GM12878 (cell line): Measurements from ENCODE around the gene COL5A1. TPM values are rescaled to one million over a fixed set of nuclear protein-coding genes. Genes with fewer than 3 reads are reported as not detected.

Experiments used
- ATAC-seq: fragments of 200-7000 bp; cut with Tn5 transposase; 3 replicates; pipeline ENCODE4 v1.9.1; 2020; ENCODE audit warnings: mild to moderate bottlenecking, moderate library complexity
- BruUV-seq: library from RNA; stranded (reverse); fragments of 400-500 nt; replicated peaks from 2 replicates; lab custom pipeline; 2021; lab: Mats Ljungman, UMichigan
- CTCF ChIA-PET: fragments of 300-600 bp; sonication (Branson Sonifier 250); formaldehyde crosslinking; extraction: SDS; loops from one replicate; lab custom pipeline; 2021; ENCODE audit warnings: inconsistent platforms; lab: Yijun Ruan, JAX
- POLR2A ChIA-PET: fragments of 350-600 bp; formaldehyde crosslinking; extraction: SDS; loops from one replicate; lab custom pipeline; 2021; ENCODE audit warnings: inconsistent platforms; lab: Charles Lee
- RAD21 ChIA-PET: fragments of 300-600 bp; sonication (Branson Sonifier 250); formaldehyde crosslinking; loops from one replicate; lab custom pipeline; 2023; ENCODE audit warnings: antibody characterized with exemption; ENCODE audit not compliant: unreplicated experiment; lab: Charles Lee
- SMC1A ChIA-PET: fragments of 300-600 bp; sonication (Branson Sonifier 250); formaldehyde crosslinking; loops from one replicate; lab custom pipeline; 2023; ENCODE audit not compliant: unreplicated experiment, uncharacterized antibody; lab: Charles Lee
- DNase-seq: peaks from one replicate; pipeline ENCODE4 v3.0.0-alpha.2; 2011; ENCODE audit warnings: low read depth, low spot score
- FAIRE-seq: peaks from 3 replicates; lab custom pipeline; 2011; peaks lifted over from hg19 to GRCh38; lab: Jason Lieb, UNC
- H2AFZ ChIP-seq: 2 replicates; pipeline ENCODE4 v1.6.0; 2011; ENCODE audit warnings: low read depth, low read length, control low read depth; ENCODE audit not compliant: control insufficient read depth
- H3K27ac ChIP-seq: 2 replicates; pipeline ENCODE4 v1.5.1; 2011; ENCODE audit warnings: control low read depth; ENCODE audit not compliant: control insufficient read depth, insufficient read depth
- H3K27me3 ChIP-seq, 2 experiments: replicated peaks in 1 of 2; 2 replicates each; pipeline versions ENCODE4 v1.6.0 to v1.6.1; 2011; ENCODE audit warnings: low read length in 1 of 2; ENCODE audit not compliant: control insufficient read depth in 2 of 2, insufficient read depth in 2 of 2
- H3K36me3 ChIP-seq, 2 experiments: 2 replicates each; pipeline ENCODE4 v1.5.1; 2011; ENCODE audit warnings: low read length in 1 of 2; ENCODE audit not compliant: control insufficient read depth in 2 of 2, insufficient read depth in 2 of 2
- H3K4me1 ChIP-seq: 2 replicates; pipeline ENCODE4 v1.6.1; 2011; ENCODE audit warnings: mild to moderate bottlenecking, low read length, moderate library complexity, mixed read lengths; ENCODE audit not compliant: control insufficient read depth, insufficient read depth
- H3K4me2 ChIP-seq: 2 replicates; pipeline ENCODE4 v1.6.0; 2011; ENCODE audit warnings: control low read depth; ENCODE audit not compliant: control insufficient read depth, insufficient read depth
- H3K4me3 ChIP-seq: fragments of 200-600 bp; sonication (generic); 2 replicates; pipeline ENCODE4 v1.5.1; 2016
- H3K79me2 ChIP-seq: 2 replicates; pipeline ENCODE4 v1.6.0; 2011; ENCODE audit warnings: low read length; ENCODE audit not compliant: control insufficient read depth, insufficient read depth
- H3K9ac ChIP-seq: 2 replicates; pipeline ENCODE4 v1.8.0; 2011; ENCODE audit warnings: low read length, control low read depth, mixed read lengths; ENCODE audit not compliant: control insufficient read depth, insufficient read depth
- H3K9me3 ChIP-seq: replicated peaks from 3 replicates; pipeline ENCODE4 v1.5.1; 2011; ENCODE audit warnings: mild to moderate bottlenecking, low read length; ENCODE audit not compliant: control insufficient read depth, insufficient read depth
- H4K20me1 ChIP-seq: 2 replicates; pipeline ENCODE4 v1.6.0; 2011; ENCODE audit not compliant: control insufficient read depth, insufficient read depth
- CBX5 ChIP-seq: sonication (generic); IDR thresholded peaks from 2 replicates; pipeline ENCODE4 v1.6.1; 2016; ENCODE audit warnings: low read depth, moderate library complexity, mild to moderate bottlenecking, inconsistent platforms
- NFYA ChIP-seq: IDR thresholded peaks from 2 replicates; pipeline ENCODE4 v1.6.1; 2011; ENCODE audit warnings: low read depth, mild to moderate bottlenecking, low read length, improper control_type of control experiment, borderline replicate concordance
- NR2F1 ChIP-seq: fragments of 450-650 bp; conservative IDR thresholded peaks from 2 replicates; pipeline ENCODE4 v1.6.1; 2017; ENCODE audit warnings: mild to moderate bottlenecking
- PML ChIP-seq: IDR thresholded peaks from 2 replicates; pipeline ENCODE4 v1.6.1; 2012; ENCODE audit warnings: low read length, inconsistent platforms
- SPI1 ChIP-seq: IDR thresholded peaks from 2 replicates; pipeline ENCODE4 v1.6.1; 2011; ENCODE audit warnings: low read depth, mild to moderate bottlenecking, low read length, moderate library complexity, borderline replicate concordance; ENCODE audit not compliant: insufficient read depth
- SRF ChIP-seq, 2 experiments: IDR thresholded peaks; 2 replicates each; pipeline ENCODE4 v1.6.1; 2011; ENCODE audit warnings: low read depth in 2 of 2, low read length in 2 of 2, mild to moderate bottlenecking in 1 of 2, moderate library complexity in 1 of 2
- STAT3 ChIP-seq: IDR thresholded peaks from 2 replicates; pipeline ENCODE4 v1.6.1; 2011; ENCODE audit warnings: low read depth, low read length, improper control_type of control experiment
- WGBS: methylation state at CpG from one replicate; pipeline ENCODE4 v1.1.6; 2016; ENCODE audit warnings: low lambda C conversion rate; ENCODE audit not compliant: insufficient replicate concordance, insufficient coverage; ENCODE audit errors: missing lambda C conversion rate; 5-methylcytosine and 5-hydroxymethylcytosine counted together
- in situ Hi-C: fragments of 300-500 bp; cut with MboI; formaldehyde crosslinking; loops from 9 replicates; pipeline ENCODE4 v1.14.3; 2018; ENCODE audit warnings: mixed read lengths
- intact Hi-C: fragments of 100-400 bp; cut with micrococcal nuclease; formaldehyde crosslinking; loops from one replicate; pipeline ENCODE4 v1.14.2; 2022; ENCODE audit not compliant: unreplicated experiment
- polyA plus RNA-seq, 11 experiments: library from polyadenylated mRNA; depleted of rRNA in 4 of 11; unstranded in 6 of 11; stranded (reverse) in 5 of 11; fragments of >200 nt; fragmentation: Nextera tagmentation in 4 of 11; fragmentation: Illumina TruSeq in 1 of 11; extraction: Ambion mirVana in 4 of 11; extraction: Trizol in 1 of 11; gene quantifications; 1 replicate in 1 of 11; 2 replicates in 10 of 11; pipeline versions ENCODE4 v1.2.1 to v1.2.3, GENCODE V29; 2011 to 2016; ENCODE audit warnings: inconsistent platforms in 2 of 11, missing spikeins in 2 of 11, low read depth in 1 of 11
- total RNA-seq, 4 experiments: library from RNA; depleted of rRNA in 3 of 4; stranded (reverse); fragments of >200 nt in 3 of 4; fragmentation: Illumina TruSeq in 1 of 4; extraction: Trizol in 1 of 4; gene quantifications; 2 replicates each; pipeline versions ENCODE4 v1.2.1 to v1.2.3, GENCODE V29; 2013 to 2021
- TF ChIP-seq, protein P1 (sequence below): fragments of 450-650 bp; IDR thresholded peaks from 2 replicates; pipeline ENCODE4 v1.6.1; 2017; ENCODE audit warnings: mild to moderate bottlenecking, moderate library complexity
- TF ChIP-seq, protein P2 (sequence below): IDR thresholded peaks from 2 replicates; pipeline ENCODE4 v1.6.1; 2011; ENCODE audit warnings: low read depth, mild to moderate bottlenecking, low read length, moderate library complexity, borderline replicate concordance; ENCODE audit errors: extremely low read depth
- TF ChIP-seq, protein P3 (sequence below): fragments of 450-650 bp; IDR thresholded peaks from 2 replicates; pipeline ENCODE4 v1.6.1; 2017; ENCODE audit warnings: mild to moderate bottlenecking

The COL5A1 gene
- total and polyA plus RNA-seq, 10 of the 15 experiments (the other 5 are each of a cell fraction or from before 2014, with no cell fraction given), result under 0.01 to 0.15 (median 0.13) TPM; not detected in 4

DNA sequence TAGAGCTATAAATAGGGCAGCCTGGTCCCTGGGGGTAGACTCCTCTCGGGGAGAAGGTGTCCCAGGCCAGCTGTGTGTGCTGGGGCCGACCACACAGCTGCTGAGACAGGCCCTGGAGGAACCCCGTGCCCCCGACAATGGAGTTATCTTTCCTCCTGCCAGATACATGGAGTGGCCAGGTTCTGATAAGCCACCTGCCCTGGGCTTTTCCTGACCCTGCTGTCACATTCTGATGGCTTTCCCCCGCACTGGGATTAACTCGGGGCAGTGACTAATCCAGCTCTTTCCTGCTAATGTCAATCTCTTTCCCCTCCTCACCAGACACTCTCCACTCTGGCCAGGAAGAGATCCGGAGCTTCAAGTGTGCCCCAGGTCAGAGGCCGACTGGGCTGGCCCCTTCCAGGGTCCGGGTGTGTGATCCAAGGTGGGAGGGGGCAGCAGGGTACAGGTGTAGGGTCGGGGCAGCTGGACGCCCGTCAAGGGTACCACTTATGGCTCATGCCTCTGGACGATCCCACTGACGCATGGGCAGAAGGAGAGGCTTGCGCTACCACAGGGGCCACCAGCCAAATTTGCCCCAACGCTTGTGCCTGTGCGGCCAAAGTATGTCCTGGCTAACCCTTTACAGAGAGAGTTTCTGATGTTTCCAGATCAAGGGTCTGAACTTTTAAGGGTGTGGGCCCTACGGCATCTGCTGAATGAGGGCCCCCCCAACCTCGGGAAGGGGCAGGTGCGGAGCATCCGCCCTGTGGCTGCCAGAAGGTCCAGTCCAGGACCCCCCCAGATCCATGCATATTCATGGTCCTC is 20.6 kb upstream of the COL5A1 start:
- CTCF ChIA-PET, result no interaction called here
- ATAC-seq, result no peak
- intact Hi-C loops, result no loop called here
- no peak overlapping the region for H3K27ac ChIP-seq
- no peaks in the 10 kb centered on the region for H3K79me2 ChIP-seq
- no peak for DNase-seq
- POLR2A ChIA-PET, result no interaction called here
- SMC1A ChIA-PET, result no interaction called here
- RAD21 ChIA-PET, result no interaction called here
- in situ Hi-C loops, result no loop called here
- H3K9me3 ChIP-seq, result no peaks in the 10 kb centered on the region
- no TSS peak for BruUV-seq
- no peak overlapping the region for H3K4me3 ChIP-seq
- no peak for TF ChIP-seq SPI1
- TF ChIP-seq PML, result no peak
- no peak for TF ChIP-seq CBX5
- no peak for TF ChIP-seq NFYA
- TF ChIP-seq SRF (IDR thresholded peaks at IDR 0.05; ENCODE audit: low read depth in 2 of 2, low read length in 2 of 2), result no peak
- TF ChIP-seq, protein P1, sequence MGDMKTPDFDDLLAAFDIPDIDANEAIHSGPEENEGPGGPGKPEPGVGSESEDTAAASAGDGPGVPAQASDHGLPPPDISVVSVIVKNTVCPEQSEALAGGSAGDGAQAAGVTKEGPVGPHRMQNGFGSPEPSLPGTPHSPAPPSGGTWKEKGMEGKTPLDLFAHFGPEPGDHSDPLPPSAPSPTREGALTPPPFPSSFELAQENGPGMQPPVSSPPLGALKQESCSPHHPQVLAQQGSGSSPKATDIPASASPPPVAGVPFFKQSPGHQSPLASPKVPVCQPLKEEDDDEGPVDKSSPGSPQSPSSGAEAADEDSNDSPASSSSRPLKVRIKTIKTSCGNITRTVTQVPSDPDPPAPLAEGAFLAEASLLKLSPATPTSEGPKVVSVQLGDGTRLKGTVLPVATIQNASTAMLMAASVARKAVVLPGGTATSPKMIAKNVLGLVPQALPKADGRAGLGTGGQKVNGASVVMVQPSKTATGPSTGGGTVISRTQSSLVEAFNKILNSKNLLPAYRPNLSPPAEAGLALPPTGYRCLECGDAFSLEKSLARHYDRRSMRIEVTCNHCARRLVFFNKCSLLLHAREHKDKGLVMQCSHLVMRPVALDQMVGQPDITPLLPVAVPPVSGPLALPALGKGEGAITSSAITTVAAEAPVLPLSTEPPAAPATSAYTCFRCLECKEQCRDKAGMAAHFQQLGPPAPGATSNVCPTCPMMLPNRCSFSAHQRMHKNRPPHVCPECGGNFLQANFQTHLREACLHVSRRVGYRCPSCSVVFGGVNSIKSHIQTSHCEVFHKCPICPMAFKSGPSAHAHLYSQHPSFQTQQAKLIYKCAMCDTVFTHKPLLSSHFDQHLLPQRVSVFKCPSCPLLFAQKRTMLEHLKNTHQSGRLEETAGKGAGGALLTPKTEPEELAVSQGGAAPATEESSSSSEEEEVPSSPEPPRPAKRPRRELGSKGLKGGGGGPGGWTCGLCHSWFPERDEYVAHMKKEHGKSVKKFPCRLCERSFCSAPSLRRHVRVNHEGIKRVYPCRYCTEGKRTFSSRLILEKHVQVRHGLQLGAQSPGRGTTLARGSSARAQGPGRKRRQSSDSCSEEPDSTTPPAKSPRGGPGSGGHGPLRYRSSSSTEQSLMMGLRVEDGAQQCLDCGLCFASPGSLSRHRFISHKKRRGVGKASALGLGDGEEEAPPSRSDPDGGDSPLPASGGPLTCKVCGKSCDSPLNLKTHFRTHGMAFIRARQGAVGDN, result no peak
- TF ChIP-seq, protein P2, sequence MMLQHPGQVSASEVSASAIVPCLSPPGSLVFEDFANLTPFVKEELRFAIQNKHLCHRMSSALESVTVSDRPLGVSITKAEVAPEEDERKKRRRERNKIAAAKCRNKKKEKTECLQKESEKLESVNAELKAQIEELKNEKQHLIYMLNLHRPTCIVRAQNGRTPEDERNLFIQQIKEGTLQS, result no peak
- no peak for TF ChIP-seq NR2F1
- TF ChIP-seq STAT3, result no peak
- TF ChIP-seq, protein P3, sequence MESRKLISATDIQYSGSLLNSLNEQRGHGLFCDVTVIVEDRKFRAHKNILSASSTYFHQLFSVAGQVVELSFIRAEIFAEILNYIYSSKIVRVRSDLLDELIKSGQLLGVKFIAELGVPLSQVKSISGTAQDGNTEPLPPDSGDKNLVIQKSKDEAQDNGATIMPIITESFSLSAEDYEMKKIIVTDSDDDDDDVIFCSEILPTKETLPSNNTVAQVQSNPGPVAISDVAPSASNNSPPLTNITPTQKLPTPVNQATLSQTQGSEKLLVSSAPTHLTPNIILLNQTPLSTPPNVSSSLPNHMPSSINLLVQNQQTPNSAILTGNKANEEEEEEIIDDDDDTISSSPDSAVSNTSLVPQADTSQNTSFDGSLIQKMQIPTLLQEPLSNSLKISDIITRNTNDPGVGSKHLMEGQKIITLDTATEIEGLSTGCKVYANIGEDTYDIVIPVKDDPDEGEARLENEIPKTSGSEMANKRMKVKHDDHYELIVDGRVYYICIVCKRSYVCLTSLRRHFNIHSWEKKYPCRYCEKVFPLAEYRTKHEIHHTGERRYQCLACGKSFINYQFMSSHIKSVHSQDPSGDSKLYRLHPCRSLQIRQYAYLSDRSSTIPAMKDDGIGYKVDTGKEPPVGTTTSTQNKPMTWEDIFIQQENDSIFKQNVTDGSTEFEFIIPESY, result no peak
- TF ChIP-seq, all 136 proteins: peak for 0
- Histone ChIP-seq H3K4me2 (no peak overlapping the region), H3K36me3 (no peaks in the 10 kb centered on the region), H3K4me1 (no peaks in the 10 kb centered on the region), H3K9ac (no peak overlapping the region), H3K27me3 (peaks cover 0 to 2% of the 10 kb centered on the region in 2 experiments; a peak in 2 of 4 replicates), H4K20me1 (no peaks in the 10 kb centered on the region), H2AFZ (no peak overlapping the region)
- no peak for FAIRE-seq
- 28% methylated on average over 21 of the region's 21 CpGs for WGBS
